ENCODE measurements around the gene TATDN3.

TATDN3 gene

DNA sequence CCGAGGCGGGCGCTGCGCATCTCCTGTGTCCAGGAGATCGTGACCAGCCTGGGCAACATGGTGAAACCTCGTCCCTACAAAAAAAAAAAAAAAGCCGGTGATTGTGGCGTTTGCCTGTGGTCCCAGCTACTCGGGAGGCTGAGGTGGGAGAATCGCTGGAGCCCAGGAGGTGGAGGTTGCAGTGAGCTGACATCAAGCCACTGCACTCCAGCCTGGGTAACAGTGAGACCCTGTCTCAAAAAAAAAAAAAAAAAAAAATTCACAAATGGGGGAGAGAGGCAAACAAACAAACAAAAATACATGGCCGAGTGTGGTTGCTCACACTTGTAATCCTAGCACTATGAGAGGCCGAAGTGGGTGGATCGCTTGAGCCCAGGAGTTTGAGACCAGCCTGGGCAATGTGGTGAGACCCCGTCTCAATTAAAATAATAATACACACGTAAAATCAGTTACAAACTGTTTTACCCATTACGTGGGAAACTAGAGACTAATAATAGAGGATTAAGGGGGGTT lies 758 bp downstream of the TATDN3 start:
- Histone ChIP-seq H3K27me3 (ENCODE audit: control insufficient read depth, insufficient read depth, low read length, poor library complexity, severe bottlenecking) (no peaks in the 10 kb centered on the region), H3K27ac (ENCODE audit: insufficient read depth, low read depth, low read length, poor library complexity, severe bottlenecking) (peak overlapping the region; percentile 72), H3K4me1 (ENCODE audit: control insufficient read depth, insufficient read depth, low read length) (no peaks in the 10 kb centered on the region), H3K9me3 (ENCODE audit: control insufficient read depth, low read length) (no peaks in the 10 kb centered on the region), H3K36me3 (ENCODE audit: control insufficient read depth, insufficient read depth, low read length) (no peaks in the 10 kb centered on the region), H3K4me3 (ENCODE audit: insufficient read depth, low read depth, low read length) (peak overlapping the region; percentile 83)
- WGBS, 2 experiments: 27 to 32% methylated on average over 15 to 16 of the region's 16 CpGs

DNA sequence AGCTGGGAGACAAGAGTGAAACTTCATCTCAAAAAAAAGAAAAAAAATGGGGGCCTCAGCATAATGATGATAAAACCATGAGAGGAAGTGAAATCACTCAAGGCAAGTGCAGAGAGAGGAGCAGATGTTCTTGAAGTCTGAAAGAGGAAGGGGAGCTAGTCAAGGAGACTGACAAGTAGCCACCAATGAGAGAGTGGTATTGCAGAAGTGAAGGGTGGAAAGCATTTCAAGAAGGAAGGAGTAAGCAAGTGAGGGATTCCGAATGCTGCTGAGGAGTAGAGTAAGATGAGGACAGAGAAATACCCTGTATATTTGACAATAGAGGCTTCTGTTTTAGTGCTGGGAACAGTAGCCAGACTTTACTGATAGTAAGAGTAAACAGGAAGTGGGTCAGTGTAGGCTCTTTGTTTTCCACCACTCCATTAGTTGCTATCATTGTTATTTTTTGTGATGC lies 2.9 kb downstream of the TATDN3 start:
- WGBS, 2 experiments: 87 to 91% methylated on average over 1 of the region's 1 CpG
- no peaks in the 10 kb centered on the region for H3K9me3 ChIP-seq (ENCODE audit: control insufficient read depth, low read length)

DNA sequence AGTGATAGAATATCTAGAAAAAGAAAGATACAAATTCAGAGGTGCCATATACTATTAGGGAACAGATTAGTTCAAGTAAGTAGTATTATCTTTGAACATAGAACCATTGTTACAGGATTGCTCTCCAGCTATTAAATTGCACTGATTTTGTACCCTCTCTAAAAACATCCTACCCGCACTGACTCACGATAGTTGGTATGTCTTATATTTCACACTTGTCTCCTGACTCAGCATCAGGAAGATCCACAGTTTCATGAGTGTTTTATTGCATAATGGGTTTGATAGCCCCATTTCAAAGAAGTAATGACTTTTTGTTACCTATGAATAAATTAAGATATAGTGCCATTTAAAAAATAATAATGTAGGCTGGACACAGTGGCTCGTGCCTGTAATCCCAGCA lies 6.0 kb downstream of the TATDN3 start:
- H3K9me3 ChIP-seq (ENCODE audit: control insufficient read depth, low read length): no peaks in the 10 kb centered on the region
- H3K4me1 ChIP-seq (ENCODE audit: control insufficient read depth, insufficient read depth, low read length): no peaks in the 10 kb centered on the region
- no peak overlapping the region for H3K4me3 ChIP-seq (ENCODE audit: insufficient read depth, low read depth, low read length)
- WGBS, 2 experiments: 96 to 100% methylated on average over 3 of the region's 3 CpGs
- no peaks in the 10 kb centered on the region for H3K36me3 ChIP-seq (ENCODE audit: control insufficient read depth, insufficient read depth, low read length)
- no peak overlapping the region for H3K27ac ChIP-seq (ENCODE audit: insufficient read depth, low read depth, low read length, poor library complexity, severe bottlenecking)
- H3K27me3 ChIP-seq (ENCODE audit: control insufficient read depth, insufficient read depth, low read length, poor library complexity, severe bottlenecking): no peaks in the 10 kb centered on the region

More for the DNA sequence above, 2.9 kb downstream of the TATDN3 start:
- H3K27me3 ChIP-seq (ENCODE audit: control insufficient read depth, insufficient read depth, low read length, poor library complexity, severe bottlenecking): no peaks in the 10 kb centered on the region
- H3K27ac ChIP-seq (ENCODE audit: insufficient read depth, low read depth, low read length, poor library complexity, severe bottlenecking): no peak overlapping the region
- H3K4me1 ChIP-seq (ENCODE audit: control insufficient read depth, insufficient read depth, low read length): no peaks in the 10 kb centered on the region
- no peaks in the 10 kb centered on the region for H3K36me3 ChIP-seq (ENCODE audit: control insufficient read depth, insufficient read depth, low read length)
- no peak overlapping the region for H3K4me3 ChIP-seq (ENCODE audit: insufficient read depth, low read depth, low read length)

DNA sequence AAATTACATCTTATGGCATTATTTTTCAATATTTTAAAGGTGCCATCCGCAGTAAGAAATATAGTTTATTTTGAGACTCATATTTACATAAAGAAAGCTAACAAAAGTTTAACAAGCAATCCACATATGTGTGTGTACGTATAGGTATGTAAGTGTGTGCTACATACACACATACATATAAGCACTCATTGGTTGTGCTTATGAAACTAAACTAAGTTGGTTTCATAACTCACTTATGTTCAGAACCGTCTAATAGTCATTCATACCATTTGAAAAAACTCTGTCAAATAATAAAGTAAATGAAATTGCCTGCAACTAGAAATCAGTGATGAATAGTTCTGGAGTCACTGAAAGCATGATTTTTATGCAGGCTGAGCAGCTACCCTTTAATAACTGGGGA lies 14.1 kb downstream of the TATDN3 start:
- WGBS, 2 experiments: 100% methylated on average over 1 of the region's 3 CpGs; no CpG with 5 or more reads in 1 of the 2 experiments
- no peaks in the 10 kb centered on the region for H3K27me3 ChIP-seq (ENCODE audit: control insufficient read depth, insufficient read depth, low read length, poor library complexity, severe bottlenecking)
- H3K36me3 ChIP-seq (ENCODE audit: control insufficient read depth, insufficient read depth, low read length): no peaks in the 10 kb centered on the region
- H3K9me3 ChIP-seq (ENCODE audit: control insufficient read depth, low read length): no peaks in the 10 kb centered on the region
- no peaks in the 10 kb centered on the region for H3K4me1 ChIP-seq (ENCODE audit: control insufficient read depth, insufficient read depth, low read length)
- no peak overlapping the region for H3K27ac ChIP-seq (ENCODE audit: insufficient read depth, low read depth, low read length, poor library complexity, severe bottlenecking)
- no peak overlapping the region for H3K4me3 ChIP-seq (ENCODE audit: insufficient read depth, low read depth, low read length)

DNA sequence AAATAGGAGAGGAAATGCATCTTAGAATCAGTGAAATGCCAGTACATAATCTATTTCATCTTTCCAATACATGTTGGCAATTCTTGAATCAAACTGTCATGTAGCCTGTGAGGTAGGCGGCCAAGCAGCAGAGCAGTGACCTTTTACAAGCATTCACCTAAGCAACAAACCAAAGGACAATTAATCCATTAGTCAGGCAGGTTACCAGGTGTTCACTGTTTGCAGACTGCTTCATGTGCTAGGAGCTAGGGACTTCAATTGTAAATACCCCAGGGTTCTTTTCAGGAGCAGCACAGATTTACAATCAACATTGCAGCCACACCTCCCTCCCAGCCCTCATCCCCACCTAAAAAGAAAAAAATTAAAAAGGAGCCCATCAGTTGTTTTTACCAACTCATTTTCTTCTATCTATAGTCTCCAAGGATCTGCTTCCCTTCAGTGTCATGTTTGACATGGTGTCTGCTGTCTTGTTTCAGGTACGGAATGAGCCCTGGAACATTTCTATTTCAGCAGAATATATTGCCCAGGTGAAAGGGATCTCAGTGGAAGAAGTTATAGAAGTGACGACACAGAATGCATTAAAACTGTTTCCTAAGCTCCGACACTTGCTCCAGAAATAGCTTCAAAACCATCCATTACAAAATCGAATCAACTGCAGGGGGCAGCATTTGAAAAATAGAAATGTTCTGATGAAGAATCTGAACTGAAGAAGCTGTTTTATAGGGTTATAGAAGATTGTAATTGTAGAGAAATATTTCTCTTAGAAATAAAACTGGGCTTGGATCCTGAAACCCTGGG lies 23.0 kb downstream of the TATDN3 start:
- 78% methylated on average over 5 of the region's 5 CpGs for WGBS, 2 experiments
- no peaks in the 10 kb centered on the region for H3K27me3 ChIP-seq (ENCODE audit: control insufficient read depth, insufficient read depth, low read length, poor library complexity, severe bottlenecking)
- H3K4me3 ChIP-seq (ENCODE audit: insufficient read depth, low read depth, low read length): no peak overlapping the region
- H3K36me3 ChIP-seq (ENCODE audit: control insufficient read depth, insufficient read depth, low read length): no peaks in the 10 kb centered on the region
- H3K9me3 ChIP-seq (ENCODE audit: control insufficient read depth, low read length): no peaks in the 10 kb centered on the region
- H3K27ac ChIP-seq (ENCODE audit: insufficient read depth, low read depth, low read length, poor library complexity, severe bottlenecking): no peak overlapping the region
- no peaks in the 10 kb centered on the region for H3K4me1 ChIP-seq (ENCODE audit: control insufficient read depth, insufficient read depth, low read length)

DNA sequence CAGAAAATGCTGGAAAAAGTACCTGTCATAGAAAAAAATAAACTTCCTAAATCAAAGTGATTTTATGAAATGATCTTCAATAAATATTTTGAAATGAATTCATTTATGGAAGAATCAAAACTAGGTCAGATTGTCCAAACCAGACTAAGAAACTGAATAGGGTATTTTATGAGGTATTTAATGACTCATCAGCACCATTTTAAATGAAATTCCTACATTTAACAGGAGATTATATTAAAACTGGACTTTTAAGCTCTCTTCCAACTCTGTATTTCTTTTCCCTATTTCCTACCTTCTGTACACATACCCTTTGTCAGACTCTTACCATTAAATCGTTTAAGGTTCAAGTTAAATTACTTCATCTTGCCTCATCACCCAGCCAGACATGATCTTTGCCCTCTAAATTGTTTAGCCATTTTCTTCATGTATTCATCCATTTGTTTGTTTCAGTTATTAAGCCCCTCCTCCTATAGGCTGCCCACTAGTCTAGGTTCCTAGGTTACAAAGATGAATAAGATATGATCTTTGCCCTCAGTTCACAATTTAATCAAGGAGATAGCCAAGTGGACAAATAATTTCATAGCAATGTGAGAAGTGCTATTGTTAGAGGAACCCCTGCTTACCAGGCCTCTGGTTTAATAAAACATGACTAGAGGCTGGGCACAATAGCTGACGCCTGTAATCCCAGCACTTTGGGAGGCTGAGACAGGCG lies 25.0 kb downstream of the TATDN3 start:
- H3K27me3 ChIP-seq (ENCODE audit: control insufficient read depth, insufficient read depth, low read length, poor library complexity, severe bottlenecking): no peaks in the 10 kb centered on the region
- no peaks in the 10 kb centered on the region for H3K4me1 ChIP-seq (ENCODE audit: control insufficient read depth, insufficient read depth, low read length)
- H3K4me3 ChIP-seq (ENCODE audit: insufficient read depth, low read depth, low read length): no peak overlapping the region
- H3K27ac ChIP-seq (ENCODE audit: insufficient read depth, low read depth, low read length, poor library complexity, severe bottlenecking): no peak overlapping the region
- no peaks in the 10 kb centered on the region for H3K9me3 ChIP-seq (ENCODE audit: control insufficient read depth, low read length)
- no peaks in the 10 kb centered on the region for H3K36me3 ChIP-seq (ENCODE audit: control insufficient read depth, insufficient read depth, low read length)
- WGBS, 2 experiments: 81 to 89% methylated on average over 3 of the region's 3 CpGs

DNA sequence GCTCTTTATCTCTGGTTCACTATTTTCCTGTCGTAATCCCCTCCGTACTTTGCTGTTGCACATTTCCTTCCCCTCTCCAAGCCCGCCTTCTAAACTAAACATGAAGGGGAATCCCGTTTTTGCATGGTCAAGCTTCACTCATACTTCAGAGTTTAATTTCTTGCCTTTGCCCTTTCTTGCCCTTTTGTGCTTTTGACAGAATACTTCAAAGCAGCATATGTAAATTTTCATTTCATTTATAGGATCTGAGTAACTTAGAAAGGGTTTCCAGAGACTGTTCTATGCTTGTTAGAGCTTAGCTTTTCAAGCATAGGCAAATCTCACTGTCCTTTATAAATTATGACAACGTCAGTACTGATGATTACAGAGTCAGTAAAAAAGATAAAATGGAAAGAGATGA lies 28.0 kb downstream of the TATDN3 start:
- Histone ChIP-seq H3K9me3 (ENCODE audit: control insufficient read depth, low read length) (no peaks in the 10 kb centered on the region), H3K36me3 (ENCODE audit: control insufficient read depth, insufficient read depth, low read length) (no peaks in the 10 kb centered on the region), H3K4me1 (ENCODE audit: control insufficient read depth, insufficient read depth, low read length) (no peaks in the 10 kb centered on the region), H3K4me3 (ENCODE audit: insufficient read depth, low read depth, low read length) (no peak overlapping the region), H3K27me3 (ENCODE audit: control insufficient read depth, insufficient read depth, low read length, poor library complexity, severe bottlenecking) (no peaks in the 10 kb centered on the region), H3K27ac (ENCODE audit: insufficient read depth, low read depth, low read length, poor library complexity, severe bottlenecking) (no peak overlapping the region)
- 87 to 88% methylated on average over 4 to 5 of the region's 5 CpGs for WGBS, 2 experiments

DNA sequence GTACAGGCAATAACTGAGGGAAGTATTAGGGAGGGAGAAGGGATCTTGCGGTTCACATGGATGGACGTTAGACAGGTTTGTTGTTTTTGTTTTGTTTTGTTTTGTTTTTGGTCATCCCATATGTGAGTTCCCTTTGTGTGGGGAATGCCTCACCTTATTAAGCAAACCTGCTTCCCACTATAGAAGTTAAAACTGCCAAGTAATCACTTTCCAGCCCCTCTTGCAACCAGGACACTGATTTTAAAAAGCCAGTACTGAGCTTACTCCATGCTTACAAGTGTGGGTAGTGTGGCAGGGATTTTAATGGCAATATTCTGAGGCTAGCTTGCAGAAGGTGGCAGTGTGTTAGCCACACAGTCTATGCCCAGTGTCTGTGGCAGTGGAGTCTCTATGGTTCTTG lies 29.3 kb downstream of the TATDN3 start:
- 92 to 95% methylated on average over 2 of the region's 2 CpGs for WGBS, 2 experiments
- no peak overlapping the region for H3K4me3 ChIP-seq (ENCODE audit: insufficient read depth, low read depth, low read length)
- no peaks in the 10 kb centered on the region for H3K4me1 ChIP-seq (ENCODE audit: control insufficient read depth, insufficient read depth, low read length)
- H3K27me3 ChIP-seq (ENCODE audit: control insufficient read depth, insufficient read depth, low read length, poor library complexity, severe bottlenecking): no peaks in the 10 kb centered on the region
- no peak overlapping the region for H3K27ac ChIP-seq (ENCODE audit: insufficient read depth, low read depth, low read length, poor library complexity, severe bottlenecking)
- H3K36me3 ChIP-seq (ENCODE audit: control insufficient read depth, insufficient read depth, low read length): no peaks in the 10 kb centered on the region
- H3K9me3 ChIP-seq (ENCODE audit: control insufficient read depth, low read length): no peaks in the 10 kb centered on the region

DNA sequence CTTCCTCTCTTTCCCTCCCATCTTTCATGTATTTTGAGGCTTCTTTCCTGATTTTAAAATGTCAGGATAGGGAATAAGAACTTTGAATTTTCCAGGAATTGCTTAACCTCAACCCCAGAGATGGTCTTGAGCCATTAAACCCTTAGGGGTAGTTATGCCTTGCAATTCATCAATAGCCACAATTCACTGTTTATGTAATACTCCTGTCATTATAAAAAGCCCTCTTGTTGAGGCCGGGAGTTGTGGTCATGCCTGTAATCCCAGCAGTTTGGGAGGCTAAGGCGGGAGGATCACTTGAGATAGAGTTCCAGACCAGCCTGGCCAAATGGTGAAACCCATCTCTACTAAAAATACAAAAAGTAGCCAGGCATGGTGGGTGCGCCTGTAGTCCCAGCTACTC lies 31.3 kb downstream of the TATDN3 start:
- no peaks in the 10 kb centered on the region for H3K27me3 ChIP-seq (ENCODE audit: control insufficient read depth, insufficient read depth, low read length, poor library complexity, severe bottlenecking)
- no peak overlapping the region for H3K27ac ChIP-seq (ENCODE audit: insufficient read depth, low read depth, low read length, poor library complexity, severe bottlenecking)
- 95 to 97% methylated on average over 3 of the region's 3 CpGs for WGBS, 2 experiments
- H3K4me3 ChIP-seq (ENCODE audit: insufficient read depth, low read depth, low read length): no peak overlapping the region
- H3K36me3 ChIP-seq (ENCODE audit: control insufficient read depth, insufficient read depth, low read length): no peaks in the 10 kb centered on the region
- H3K9me3 ChIP-seq (ENCODE audit: control insufficient read depth, low read length): no peaks in the 10 kb centered on the region
- no peaks in the 10 kb centered on the region for H3K4me1 ChIP-seq (ENCODE audit: control insufficient read depth, insufficient read depth, low read length)

DNA sequence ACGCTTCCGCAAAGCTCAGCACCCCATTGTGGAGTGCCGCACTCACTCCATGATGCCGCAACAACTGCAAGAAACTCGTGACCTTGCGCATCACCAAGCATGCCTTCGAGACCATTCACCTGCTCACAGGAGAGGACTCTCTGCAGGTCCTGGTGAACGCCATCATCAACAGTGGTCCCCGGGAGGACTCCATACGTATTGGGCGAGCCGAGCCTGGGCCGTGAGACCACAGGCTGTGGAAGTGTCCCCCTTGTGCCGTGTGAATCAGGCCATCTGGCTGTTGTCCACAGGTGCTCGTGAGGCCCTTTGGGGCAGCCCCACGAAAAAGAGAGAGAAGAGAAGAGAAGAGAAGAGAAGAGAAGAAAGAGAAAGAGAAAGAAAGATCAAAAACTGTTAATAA lies 32.5 kb downstream of the TATDN3 start:
- Histone ChIP-seq H3K4me3 (ENCODE audit: insufficient read depth, low read depth, low read length) (no peak overlapping the region), H3K4me1 (ENCODE audit: control insufficient read depth, insufficient read depth, low read length) (no peaks in the 10 kb centered on the region), H3K27ac (ENCODE audit: insufficient read depth, low read depth, low read length, poor library complexity, severe bottlenecking) (no peak overlapping the region), H3K36me3 (ENCODE audit: control insufficient read depth, insufficient read depth, low read length) (no peaks in the 10 kb centered on the region), H3K9me3 (ENCODE audit: control insufficient read depth, low read length) (no peaks in the 10 kb centered on the region), H3K27me3 (ENCODE audit: control insufficient read depth, insufficient read depth, low read length, poor library complexity, severe bottlenecking) (no peaks in the 10 kb centered on the region)
- 95% methylated on average over 16 of the region's 16 CpGs for WGBS, 2 experiments

Measured in ectodermal cell (in vitro differentiated cells).